CD4-positive, alpha-beta T cell treated with Interleukin-4 for 1 hour (primary cell): ENCODE results near the gene CADM2.
"Not testable (repeated sequence)": the region's sequence is repeated elsewhere in the genome, so short reads cannot be mapped to it uniquely, and the experiment has no call there.

ENCODE experiments used
- DNase-seq, 2 donors: peaks; one replicate each; pipeline ENCODE4 v3.0.0-alpha.2; 2020 to 2022

The CADM2 gene

GRCh38 chr3:85495602-85496001, 536.8 kb downstream of the CADM2 start:
- no peak for DNase-seq

- no peak for DNase-seq
Observed at GRCh38 chr3:85498177-85498576, 539.4 kb downstream of the CADM2 start.

DNA sequence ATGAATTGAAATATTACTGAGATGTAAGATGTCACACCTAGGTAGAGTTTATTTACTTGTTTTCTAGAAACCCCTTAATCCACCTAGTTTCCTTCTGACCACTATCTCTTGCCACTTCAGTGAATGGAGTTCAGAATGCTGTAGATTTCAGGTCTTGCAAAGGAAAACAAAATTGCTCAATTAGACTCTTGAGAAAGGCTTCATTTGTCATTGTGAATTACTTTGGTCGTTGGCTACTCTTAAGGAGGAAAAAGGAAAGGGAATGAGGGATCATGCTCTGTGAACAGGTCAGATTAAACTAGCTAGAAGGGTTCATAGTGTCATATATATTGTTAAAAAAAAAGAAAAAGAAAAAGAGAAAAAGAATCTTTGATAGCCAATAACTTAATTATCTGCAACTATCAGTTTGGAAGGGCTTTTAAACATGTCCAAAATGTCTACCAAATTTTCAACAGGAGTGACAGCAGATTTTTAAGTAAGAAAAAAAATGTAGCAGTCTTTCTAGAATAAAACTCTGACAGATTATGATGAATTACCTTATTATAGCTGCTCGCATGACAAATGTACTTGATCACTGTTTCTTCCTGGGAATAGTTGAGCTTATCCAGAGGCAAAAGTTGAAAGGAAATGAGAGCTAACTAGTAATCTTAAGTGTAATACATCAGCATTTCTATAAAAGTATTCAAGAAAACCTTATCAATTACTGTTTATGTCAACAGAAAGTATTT, 543.5 kb downstream of the CADM2 start:
- DNase-seq = no peak

DNA sequence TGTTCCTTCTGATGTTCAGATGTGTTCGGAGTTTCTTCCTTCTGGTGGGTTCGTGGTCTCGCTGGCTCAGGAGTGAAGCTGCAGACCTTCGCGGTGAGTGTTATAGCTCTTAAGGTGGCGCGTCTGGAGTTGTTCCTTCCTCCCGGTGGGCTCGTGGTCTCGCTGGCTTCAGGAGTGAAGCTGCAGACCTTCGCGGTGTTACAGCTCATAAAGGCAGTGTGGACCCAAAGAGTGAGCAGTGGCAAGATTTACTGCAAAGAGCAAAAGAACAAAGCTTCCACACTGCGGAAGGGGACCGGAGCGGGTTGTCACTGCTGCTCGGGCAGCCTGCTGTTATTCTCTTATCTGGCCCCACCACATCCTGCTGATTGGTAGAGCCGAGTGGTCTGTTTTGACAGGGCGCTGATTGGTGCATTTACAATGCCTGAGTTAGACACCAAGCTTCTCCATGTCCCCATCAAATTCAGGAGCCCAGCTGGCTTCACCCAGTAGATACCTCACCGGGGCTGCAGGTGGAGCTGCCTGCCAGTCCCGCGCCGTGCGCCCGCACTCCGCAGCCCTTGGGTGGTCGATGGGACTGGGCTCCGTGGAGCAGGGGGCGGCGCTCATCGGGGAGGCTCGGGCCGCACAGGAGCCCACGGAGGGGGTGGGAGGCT, 545.5 kb downstream of the CADM2 start:
- not testable (repeated sequence) for DNase-seq

GRCh38 chr3:85504785-85505511, 546.2 kb downstream of the CADM2 start:
- not testable (repeated sequence) for DNase-seq

- not testable (repeated sequence) for DNase-seq
Observed at GRCh38 chr3:85507052-85507451, 548.3 kb downstream of the CADM2 start.

- DNase-seq = no peak
Observed at GRCh38 chr3:85508659-85509058, 549.9 kb downstream of the CADM2 start.

GRCh38 chr3:85516146-85516545, 557.4 kb downstream of the CADM2 start:
- DNase-seq = no peak

GRCh38 chr3:85524104-85524503, 565.3 kb downstream of the CADM2 start:
- DNase-seq = no peak

GRCh38 chr3:85525264-85525663, 566.5 kb downstream of the CADM2 start:
- DNase-seq = no peak

DNA sequence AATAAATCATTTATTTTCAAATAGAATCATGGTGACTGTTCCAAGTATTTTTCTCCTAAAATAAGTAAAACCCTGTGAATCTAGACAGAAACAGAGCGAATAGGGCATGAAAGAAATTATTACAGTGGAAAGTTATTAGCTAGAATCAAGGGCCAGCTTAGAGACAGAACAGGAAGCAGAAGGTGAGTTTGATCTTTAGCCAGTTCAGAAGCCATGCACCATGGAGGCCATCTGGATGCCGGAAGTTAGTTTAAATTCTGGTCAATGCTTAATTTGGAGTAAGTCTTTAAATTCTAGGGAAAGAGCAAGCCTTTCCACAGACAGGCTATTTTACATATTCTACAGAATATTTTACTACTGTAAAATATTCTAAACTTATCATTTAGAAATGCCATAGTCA, 574.8 kb downstream of the CADM2 start:
- no peak for DNase-seq

DNA sequence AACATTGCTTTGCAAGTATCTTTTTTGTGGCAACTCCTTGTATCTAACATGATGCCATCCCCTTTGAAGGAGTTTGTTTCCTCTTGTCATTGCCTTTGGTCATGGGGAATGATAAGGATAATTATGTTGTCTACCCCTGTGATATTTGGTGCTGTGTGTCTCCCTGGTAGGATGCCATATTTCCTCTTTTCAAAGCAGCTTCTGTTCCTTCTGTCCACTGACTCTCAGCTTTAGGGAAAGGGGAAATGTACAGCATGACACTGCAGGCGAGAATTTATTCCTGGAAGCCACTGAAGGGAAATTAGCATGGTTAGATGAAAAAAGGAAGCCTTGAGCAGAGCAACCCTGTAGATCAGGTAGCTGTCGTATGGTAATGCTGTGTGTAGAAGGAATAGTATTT, 576.7 kb downstream of the CADM2 start:
- DNase-seq = no peak

DNA sequence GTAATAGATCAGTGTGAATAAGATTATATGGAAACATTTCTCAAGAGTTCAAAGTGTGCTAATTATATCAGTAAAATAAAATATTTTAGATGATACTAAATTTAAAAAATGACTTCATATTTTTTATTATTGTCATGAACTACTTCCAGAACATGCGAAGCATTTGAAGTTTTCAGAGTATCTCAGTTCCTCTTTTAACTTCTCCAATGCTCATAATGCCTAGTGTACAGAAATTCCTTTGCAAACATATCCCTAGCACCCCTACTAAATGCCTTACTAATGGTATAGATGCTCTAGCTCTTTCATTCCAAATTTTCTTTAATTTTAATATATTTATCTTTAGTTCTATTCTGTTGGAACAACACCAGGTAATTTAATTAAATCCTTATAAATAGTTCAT, 580.4 kb downstream of the CADM2 start:
- DNase-seq = no peak

DNA sequence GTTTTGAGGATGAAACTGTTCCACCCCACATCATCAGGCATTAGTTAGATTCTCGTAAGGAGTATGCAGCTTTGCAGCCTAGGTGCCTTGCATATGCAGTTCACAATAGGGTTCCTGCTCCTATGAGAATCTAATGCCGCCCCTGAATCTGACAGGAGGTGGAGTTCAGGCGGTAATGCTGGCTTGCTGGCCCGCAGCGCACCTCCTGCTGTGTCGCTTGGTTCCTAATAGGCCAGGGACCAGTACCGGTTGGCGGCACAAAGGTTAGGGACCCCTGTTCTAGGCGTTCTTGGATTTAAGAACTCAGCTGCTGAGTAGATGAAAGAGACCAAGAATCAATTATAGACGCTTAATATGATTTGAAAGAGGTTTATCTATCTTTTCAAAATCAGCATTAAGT, 595.4 kb downstream of the CADM2 start:
- no peak for DNase-seq

GRCh38 chr3:85560088-85560785, 601.4 kb downstream of the CADM2 start:
- no peak for DNase-seq

GRCh38 chr3:85567071-85567676, 608.4 kb downstream of the CADM2 start:
- no peak for DNase-seq

DNA sequence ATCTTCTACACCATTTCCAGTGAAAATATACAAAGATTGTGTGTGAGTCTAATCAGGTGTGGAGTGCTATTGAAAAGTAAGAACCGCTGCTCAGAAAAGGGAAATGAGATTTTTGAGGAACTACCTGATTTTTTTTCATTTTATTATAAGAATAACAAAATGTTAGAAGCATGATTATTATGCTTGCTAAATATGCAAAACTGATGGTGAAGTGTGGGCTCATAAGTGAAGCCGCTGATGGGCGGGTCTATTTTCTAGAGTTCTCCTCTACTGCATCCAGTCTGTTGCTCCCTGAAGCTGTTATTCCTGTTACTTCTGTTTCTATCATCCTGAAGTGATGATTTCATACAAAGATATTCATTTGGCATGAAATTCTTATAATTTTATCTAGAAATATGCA, 612.0 kb downstream of the CADM2 start:
- no peak for DNase-seq

GRCh38 chr3:85571835-85572234, 613.0 kb downstream of the CADM2 start:
- no peak for DNase-seq

GRCh38 chr3:85572426-85572825, 613.6 kb downstream of the CADM2 start:
- DNase-seq = no peak

- no peak for DNase-seq
Observed at GRCh38 chr3:85572978-85573377, 614.2 kb downstream of the CADM2 start.

DNA sequence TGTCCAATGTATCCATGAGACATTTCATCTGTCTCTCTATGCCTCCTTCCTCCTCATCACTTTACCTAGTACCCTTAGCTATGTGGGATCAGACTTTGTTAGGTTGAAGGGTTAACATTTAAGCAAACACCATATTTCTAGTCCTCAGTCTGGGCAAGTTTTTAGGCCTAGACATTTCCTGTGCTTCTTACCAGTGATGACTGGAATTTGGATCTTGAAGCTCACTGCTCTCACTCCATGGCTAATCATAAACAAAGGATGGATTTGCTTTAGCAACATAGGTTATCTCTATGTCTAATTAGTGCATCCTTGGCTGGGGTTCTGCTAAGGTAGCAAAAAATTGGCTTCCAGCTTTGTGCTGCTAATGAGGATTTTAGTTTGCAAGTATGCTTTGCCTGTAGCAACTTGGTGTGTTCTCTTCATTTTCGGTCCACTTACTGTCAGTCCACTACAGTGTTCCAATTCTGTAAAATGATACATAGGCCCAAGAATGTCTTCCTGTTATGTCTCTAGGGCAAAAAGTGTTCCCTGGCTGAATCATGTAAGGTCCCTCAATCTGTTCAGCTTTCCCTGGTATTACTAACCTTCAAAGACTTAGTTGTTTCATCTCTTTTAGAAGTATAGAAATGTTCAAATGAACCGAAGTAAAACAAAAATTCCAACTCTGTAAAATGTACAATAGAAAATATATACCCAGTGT, 615.4 kb downstream of the CADM2 start:
- DNase-seq = no peak

GRCh38 chr3:85576091-85576690, 617.4 kb downstream of the CADM2 start:
- DNase-seq = peak; percentile 30 to 33
